Measurements from ENCODE around the gene EEF1G.
"Not testable (repeated sequence)": the region's sequence is repeated elsewhere in the genome, so short reads cannot be mapped to it uniquely, and the experiment has no call there.

EEF1G gene

DNA sequence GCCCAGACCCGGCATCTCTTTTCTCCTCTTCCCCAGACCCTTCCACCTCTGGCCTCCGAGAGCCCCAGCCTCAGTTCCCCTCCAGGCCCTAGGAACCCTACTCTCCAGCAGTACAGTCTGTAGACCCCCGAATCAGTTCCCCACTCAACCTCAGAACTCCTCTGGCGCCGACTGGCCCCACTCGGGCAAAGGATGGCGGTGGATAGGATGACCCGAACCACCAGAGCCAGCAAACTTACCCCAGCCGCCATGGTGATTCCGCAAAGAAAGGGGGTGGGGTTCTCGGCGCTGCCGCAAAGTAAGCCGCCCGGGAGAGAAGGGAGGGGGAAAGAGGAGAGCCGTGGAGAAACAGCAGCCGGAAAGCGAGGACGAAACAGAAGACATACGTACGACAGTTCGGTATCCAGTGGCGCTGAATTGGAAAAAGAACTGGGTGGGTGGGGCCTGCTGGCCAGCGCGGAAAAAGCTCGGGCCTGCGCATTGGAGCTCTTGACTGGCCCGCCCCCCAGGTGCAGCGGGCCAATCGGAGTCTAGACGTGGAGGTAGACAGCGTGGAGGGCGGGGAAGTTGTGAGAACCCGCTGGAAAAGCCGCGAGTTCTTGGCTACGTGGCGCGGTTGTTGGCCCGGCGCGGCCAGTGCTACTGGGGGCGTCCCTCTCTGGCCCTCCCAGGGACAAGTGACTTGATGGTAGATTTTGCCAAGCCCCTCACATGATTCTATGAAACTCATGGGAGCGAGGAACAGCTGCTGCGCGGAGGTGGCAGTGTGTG, at the start of gene EEF1G:
TSS of gene EEF1G (minus strand) at position 300 of the 771 bp plus-strand sequence. CDS start at position 251, 49 bp downstream.
- DNase-seq, result peak; percentile 99

DNA sequence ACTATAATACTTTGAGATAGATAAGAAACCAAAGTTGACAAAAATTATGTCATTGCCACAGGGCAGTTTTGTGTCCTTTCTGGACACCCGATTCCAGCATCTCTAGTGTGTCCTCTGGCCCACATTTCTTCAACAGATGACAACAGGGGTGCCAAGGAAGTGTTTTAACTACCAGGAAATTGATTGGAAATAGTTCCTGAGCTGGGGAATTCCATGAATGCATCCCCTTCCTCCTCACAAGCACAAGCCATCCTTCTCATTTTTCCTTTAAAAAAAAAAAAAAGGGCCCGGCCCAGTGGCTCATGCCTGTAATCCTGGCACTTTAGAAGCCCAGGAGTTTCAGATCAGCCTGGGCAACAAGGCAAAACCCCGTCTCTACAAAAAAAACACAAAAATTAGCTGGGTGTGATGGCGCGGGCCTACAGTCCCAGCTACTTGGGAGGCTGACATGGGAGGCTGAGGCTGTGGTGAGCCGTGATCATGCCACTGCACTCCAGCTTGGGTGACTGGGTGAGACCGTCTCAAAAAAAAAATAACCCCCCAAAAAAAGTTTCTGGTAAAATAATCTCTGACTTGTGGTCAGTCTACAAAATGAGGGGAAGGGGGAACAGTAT, 48.9 kb upstream of the EEF1G start:
- no peak for DNase-seq

DNA sequence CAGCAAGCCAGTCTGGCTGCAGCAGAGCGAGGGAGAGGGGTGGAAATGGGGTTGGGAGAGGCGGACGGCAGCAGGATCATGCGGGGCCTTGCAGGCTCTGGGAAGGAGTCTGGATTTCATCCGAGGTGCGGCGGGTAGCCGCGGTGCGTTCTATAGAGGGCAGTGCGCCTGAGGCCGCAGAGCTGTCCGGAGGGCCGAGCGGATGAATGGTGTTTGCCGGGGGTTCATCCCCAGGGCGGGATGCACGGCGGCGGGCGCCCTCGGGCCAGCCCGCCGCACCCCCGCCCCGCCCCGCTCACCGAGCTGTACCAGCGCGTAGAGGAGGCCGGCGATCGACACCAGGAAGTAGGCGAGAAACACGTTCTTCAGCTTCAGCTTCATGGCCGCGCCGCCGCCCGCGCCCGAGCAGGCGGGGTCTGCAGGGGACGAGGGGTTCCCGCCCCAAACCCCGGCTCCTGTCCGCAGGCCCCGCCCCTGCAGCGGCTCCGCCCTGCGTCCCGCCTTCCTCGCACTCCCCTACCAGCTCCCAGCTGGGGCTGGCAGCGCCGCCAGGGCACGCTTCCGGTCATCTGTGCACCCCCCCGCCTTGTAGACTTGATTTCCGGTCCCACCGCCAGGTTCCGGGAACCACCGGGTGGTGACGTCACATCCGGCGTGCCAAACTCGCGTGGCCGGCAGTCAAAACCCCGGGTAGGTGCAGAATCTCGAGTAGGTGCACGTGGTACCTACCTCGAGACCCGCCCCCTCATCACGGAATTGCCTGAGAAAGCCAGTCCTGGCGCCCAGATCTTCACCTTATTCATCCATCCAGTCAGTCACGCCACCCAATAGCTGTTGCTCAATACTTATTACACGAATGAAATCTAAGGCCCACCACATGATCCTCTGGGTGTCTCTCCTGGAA, 48.1 kb upstream of the EEF1G start, which contains the start of gene B3GAT3:
TSS of gene B3GAT3 (minus strand) at position 420 of the 904 bp plus-strand sequence. CDS start at position 381, 39 bp downstream.
- DNase-seq, result peak; percentile 98

DNA sequence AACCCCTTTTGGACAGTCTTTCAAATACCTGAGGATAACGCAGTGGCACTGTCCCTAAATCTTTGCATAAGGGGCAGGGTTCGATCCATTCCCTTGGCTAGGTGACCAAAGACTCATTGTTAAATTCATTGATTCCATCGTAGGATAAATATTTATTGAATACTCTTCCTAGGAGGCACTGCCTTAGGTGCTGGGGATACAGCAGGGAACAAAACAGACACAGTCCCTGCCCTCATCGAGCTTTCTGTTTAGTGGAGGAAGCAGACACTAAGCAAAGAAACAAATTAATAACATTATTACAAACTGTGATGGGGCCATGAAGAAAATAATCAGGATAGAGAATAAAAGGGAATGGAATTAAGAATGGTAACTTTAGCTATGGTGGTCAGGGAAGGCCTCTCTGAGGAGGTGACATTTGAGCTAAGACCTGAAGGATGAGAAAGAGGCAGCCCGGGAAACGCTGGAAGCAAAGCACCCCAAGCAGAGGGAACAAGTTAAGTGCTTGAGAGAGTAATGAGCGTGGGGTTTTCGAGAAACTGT, 47.4 kb upstream of the EEF1G start:
- no peak for DNase-seq

DNA sequence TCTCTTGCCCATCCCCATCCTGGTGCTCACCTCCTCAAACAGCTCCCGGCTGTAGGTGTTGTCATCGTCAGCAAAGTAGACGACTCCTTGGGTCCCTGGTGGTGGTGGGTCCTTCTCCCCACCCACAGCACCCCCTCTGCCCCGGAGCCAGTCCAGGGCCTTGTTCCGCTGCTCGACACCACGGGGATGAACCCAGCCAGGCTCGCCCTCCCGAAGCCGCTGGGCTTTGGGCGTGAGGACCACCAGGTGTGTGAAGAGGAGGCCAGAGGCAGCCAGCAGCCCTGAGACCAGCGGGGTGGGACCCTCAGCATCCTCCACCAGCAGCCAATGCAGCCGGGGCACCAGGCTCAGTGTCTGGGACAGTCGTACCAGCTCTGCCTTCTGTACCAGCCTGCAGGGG, 43.3 kb upstream of the EEF1G start:
- not testable (repeated sequence) for DNase-seq

DNA sequence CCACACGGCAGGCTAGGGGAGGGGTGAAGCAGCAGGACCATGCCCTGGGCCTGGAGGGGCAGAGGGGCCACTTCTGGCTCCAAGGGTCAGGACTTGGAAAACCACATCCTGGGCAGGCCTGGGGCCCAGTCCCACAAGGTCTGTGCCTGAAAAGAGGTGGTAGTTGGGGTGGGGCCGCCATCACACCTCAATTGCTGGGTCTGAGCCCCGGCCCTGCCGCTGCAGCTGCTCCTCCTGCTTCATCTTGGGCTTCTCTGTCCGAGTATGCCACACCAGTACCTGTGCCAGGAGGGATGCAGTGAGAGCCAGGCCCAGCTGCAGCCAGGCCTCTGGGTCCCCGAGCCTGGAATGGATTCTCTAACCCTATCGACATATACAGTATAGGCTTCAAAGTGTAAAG, 41.8 kb upstream of the EEF1G start:
- no peak for DNase-seq

GRCh38 chr11:62614275-62614674, 40.6 kb upstream of the EEF1G start:
- DNase-seq, result no peak

GRCh38 chr11:62613291-62613778, 39.6 kb upstream of the EEF1G start:
- DNase-seq, result no peak

DNA sequence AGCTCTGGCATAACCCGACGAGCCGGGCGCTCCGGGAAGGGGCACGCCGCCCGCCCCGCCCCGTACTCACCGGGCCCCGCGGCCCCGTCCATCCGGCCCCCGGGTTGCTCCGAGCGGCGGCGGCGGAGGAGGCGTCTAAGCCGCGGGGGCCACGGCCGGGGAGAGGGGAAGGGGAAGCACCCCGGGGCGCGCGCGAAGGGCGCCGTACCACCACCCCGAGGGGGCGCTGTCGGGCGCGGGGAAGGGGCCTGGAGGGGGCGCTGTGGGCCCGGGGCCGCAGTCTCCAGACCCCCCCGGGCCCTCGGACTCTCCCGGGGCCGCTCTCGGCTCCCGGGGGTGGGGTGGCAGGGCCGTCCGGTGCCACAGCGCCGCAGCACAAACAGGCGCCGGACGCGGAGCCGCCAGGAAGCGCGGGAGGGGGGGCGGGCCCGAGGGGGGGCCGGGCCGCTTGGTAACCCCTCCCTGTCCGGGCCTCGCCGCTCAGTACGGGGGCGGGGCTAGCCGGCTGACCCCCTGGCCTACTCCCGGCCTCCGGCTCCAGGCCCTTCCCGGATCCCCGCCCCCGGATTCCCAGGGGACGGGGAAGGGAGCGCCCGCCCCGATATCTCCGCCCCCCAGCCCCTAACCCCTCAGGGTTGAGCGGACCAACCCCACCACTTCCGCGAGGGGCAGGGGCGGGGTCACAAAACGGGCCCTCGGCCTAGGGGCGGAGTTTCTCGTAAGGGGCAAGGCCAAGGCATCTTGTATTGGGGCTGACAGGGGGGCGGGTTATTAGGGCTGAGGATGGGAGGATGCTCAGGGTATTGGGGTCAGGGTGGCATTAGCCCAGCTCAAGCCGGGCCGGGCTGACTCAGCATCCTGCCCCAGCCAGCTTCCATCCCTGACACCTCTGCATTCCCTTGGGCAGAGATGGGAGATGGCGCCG, 38.9 kb upstream of the EEF1G start, which contains the start of the genes EML3 and ROM1:
TSS of gene EML3 (minus strand) at position 410 of the 925 bp plus-strand sequence. CDS start at position 92, 318 bp downstream.
TSS of gene ROM1 (plus strand) at position 892 of the 925 bp plus-strand sequence. CDS start at position 917, 25 bp downstream.
- peak; percentile 79 for DNase-seq

DNA sequence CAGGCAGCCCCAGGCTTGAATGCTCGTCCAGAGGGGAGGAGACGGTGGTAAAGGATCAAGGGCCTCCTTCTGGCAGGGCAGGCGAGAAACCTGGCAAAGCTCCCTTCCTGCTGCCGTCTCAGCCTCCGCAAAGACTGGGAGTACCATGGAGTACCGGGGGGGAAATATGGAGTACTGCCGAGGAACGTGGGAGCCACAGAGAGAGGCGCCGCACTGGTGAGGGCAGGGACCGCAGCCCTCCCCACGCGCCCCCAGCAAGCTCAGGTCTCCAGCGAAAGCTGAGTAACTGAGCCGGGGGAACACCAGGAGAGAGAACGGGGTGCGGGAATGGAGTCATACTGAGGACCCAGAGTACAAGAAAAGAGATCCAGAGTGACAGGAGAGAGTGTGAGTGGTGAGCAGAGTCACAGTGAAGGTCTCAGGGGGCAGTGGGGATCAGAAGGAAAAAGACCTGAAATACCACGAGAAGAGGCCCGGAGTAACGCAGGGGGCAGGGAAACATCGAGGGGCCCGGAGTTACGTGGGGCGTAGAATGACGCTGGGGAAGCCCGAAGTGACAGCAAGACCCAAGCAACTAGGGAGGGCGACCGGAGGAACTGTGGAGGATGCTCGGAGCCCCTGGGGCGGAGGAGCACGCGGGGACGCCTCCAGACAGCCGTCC, 38.1 kb upstream of the EEF1G start:
- peak; percentile 49 for DNase-seq

DNA sequence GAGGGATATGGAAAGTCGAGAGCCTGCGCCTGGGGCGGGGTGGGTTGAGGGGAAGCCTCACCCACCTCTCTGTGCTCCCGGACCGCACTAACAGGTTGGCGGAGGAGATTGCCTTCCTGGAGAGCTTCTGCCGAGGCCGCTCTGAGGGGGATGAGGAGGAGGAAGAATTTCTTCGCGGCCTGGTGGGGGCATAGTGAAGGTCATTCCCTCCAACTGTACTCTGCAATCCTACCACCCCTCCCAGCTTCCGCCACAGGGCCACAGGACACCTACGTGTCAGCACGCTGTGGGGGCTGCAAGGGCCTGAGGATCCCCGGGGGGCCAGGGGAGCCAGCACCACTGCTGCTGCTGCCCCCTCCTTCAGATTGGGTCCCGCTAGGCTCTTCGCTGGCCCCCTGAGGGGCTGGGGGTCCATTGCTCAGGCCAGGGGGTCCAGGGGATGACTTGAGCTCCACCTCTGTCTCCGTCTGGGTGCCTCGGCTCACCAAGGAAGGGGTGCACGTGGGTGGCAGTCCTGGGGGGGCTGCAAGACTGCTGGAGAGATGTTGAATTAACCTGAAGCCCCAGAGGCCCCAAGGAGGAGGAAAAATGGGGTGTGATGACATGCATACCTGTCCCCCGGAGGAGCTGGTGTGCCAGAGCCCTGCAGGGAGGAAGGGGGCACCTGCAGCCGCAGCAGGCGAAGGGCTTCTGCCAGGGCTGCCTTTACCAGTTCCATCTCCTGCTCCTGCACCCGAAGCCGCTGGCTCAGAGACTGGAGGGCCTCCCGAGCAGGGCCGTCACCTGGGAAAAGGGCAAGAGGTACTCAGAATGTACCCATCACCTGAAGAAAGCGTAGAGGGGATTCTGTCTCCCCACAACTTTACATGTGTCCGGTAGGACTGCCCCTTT, 37.4 kb upstream of the EEF1G start:
- no peak for DNase-seq

DNA sequence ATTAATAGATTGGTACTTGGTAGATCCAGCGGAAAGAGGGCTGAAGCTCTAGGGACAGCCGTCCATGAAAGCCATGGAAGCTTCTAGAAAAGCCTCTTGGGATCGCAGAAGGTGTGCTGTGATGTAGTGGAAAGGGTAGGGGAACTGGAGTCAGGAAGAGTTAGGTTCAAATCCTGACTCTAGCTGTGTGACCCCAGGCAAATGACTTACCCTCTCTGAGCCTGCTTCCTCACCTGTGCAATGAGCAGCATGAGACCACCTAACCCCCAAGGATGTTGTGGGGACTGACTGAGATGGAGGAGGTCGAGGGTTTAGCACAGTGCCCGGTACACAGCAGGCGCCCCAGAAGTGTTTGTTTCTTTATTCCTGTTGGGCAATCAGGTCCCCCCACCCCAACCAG, 36.7 kb upstream of the EEF1G start:
- DNase-seq, result no peak

- DNase-seq, result no peak
Observed at GRCh38 chr11:62608776-62609175, 35.1 kb upstream of the EEF1G start.

GRCh38 chr11:62607714-62608113, 34.0 kb upstream of the EEF1G start:
- DNase-seq, result peak; percentile 13

DNA sequence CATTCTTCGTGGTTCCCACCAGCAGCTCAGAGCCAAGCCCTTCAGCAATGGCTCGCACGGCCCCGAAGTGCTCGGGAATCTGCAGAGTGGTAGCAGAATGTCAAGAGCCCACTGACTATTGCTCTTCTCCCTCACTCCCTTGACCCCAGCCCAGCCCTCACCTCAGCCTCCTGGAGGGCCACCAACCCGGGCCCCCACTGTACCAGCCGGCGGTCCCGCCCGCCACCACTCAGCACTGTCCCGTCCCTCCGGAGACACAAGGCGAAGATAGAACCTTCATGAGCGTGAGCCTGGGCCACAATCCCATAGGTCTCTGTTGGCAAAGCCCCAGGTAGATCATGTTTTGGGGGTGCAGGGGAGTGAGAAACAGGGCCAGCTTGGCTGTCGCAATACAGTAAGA, 32.2 kb upstream of the EEF1G start:
- no peak for DNase-seq

GRCh38 chr11:62605467-62605866, 31.8 kb upstream of the EEF1G start:
- DNase-seq, result no peak

DNA sequence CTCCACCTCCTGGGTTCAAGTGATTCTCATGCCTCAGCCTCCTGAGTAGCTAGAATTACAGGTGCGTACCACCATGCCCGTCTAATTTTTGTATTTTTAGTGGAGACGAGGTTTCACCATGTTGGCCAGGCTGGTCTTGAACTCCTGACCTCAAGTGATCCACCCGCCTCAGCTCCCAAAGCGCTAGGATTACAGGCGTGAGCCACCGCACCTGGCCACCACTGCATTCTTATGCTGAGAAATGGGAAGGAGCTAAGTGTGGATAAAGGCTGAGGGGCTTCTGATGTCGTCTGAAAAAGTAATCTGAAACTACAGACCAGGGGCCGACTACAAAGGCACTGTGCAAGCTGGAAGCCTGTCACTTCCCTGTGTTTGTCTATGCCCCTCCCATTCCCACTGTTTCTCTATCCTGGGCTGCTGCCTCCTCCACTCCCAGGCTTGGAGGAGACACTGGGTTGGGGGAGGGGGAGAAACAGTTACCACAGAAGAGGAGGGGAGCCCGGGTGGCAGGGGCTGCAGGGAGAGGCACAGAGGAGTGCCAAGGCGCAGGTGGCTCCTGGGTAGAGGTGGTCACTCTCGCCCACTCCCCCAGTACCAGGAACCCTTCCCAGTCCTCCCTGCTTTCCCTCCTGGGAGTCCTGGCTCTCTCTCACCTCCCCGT, 30.9 kb upstream of the EEF1G start:
- no peak for DNase-seq

- DNase-seq, result no peak
Observed at GRCh38 chr11:62603776-62604299, 30.1 kb upstream of the EEF1G start.

DNA sequence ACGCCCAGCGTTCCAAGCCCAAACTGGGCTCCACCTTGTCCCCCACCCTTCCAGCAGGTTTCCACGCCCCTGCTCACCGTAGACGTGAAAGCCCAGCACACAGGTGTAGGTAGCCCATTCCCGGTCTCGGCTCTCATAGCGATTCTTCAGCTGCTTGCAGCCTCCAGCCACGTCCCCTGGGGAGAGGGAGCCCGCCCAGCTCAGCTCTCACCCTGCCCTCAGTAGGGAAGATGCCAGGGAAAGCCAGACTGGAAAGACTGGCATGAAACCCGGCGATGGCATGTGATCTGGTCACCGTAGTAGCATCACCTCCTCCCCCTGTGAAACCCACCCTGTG, 29.3 kb upstream of the EEF1G start:
- DNase-seq, result no peak
